ENCODE results near the gene KIDINS220.

The KIDINS220 gene

GRCh38 chr2:8697190-8697589, 140.2 kb downstream of the KIDINS220 start:
- DNase-seq (ENCODE audit: low read depth in 2 of 2) = no peak

- no peak for DNase-seq (ENCODE audit: low read depth in 2 of 2)
These were observed 142.7 kb downstream of the KIDINS220 start for GRCh38 chr2:8694737-8695136.

- peak in 1 of 2 donors; percentile 39 for DNase-seq (ENCODE audit: low read depth in 2 of 2)
These were observed 144.1 kb downstream of the KIDINS220 start for GRCh38 chr2:8693157-8693821.

GRCh38 chr2:8692783-8693156, 144.6 kb downstream of the KIDINS220 start:
- no peak for DNase-seq (ENCODE audit: low read depth in 2 of 2)

GRCh38 chr2:8691859-8692437, 145.5 kb downstream of the KIDINS220 start:
- no peak for DNase-seq (ENCODE audit: low read depth in 2 of 2)

- peak; percentile 65 to 75 for DNase-seq (ENCODE audit: low read depth in 2 of 2)
These were observed 151.6 kb downstream of the KIDINS220 start for GRCh38 chr2:8685697-8686358.

GRCh38 chr2:8684878-8685696, 152.3 kb downstream of the KIDINS220 start:
- peak; percentile 35 to 41 for DNase-seq (ENCODE audit: low read depth in 2 of 2)

- DNase-seq (ENCODE audit: low read depth in 2 of 2) = no peak
These were observed 152.9 kb downstream of the KIDINS220 start for GRCh38 chr2:8684540-8684877.

GRCh38 chr2:8682719-8683667, 154.4 kb downstream of the KIDINS220 start:
- DNase-seq (ENCODE audit: low read depth in 2 of 2) = no peak

GRCh38 chr2:8681786-8682692, 155.4 kb downstream of the KIDINS220 start, which contains the start of gene ID2:
ID2 (plus strand) TSS chr2:8682056; CDS start chr2:8682166, 110 bp downstream.
- DNase-seq (ENCODE audit: low read depth in 2 of 2) = peak; percentile 97 to 98

GRCh38 chr2:8680822-8681760, 156.3 kb downstream of the KIDINS220 start:
- DNase-seq (ENCODE audit: low read depth in 2 of 2) = peak; percentile 77 to 82

- no peak for DNase-seq (ENCODE audit: low read depth in 2 of 2)
These were observed 157.3 kb downstream of the KIDINS220 start for GRCh38 chr2:8679827-8680731.

- DNase-seq (ENCODE audit: low read depth in 2 of 2) = no peak
These were observed 157.9 kb downstream of the KIDINS220 start for GRCh38 chr2:8679567-8679826.
